HepG2 (cell line): ENCODE results near the gene CIBAR2. TPM values are rescaled to one million over a fixed set of nuclear protein-coding genes. Genes with fewer than 3 reads are reported as not detected.
A peak's percentile ranks its signal among the peaks of the same experiment; 100 is the strongest.

Experiments used
- CREM ChIP-seq, 2 experiments: sonication (generic) in 1 of 2; formaldehyde crosslinking in 1 of 2; IDR thresholded peaks; 2 replicates each; pipeline versions ENCODE4 v1.4.0 to v1.6.1; 2016 to 2020; ENCODE audit warnings: antibody characterized with exemption in 1 of 2, mild to moderate bottlenecking in 1 of 2, missing genetic modification reagents in 1 of 2
- DPF2 ChIP-seq: sonication (generic); formaldehyde crosslinking; IDR thresholded peaks from 2 replicates; pipeline ENCODE4 v1.4.0; 2020; ENCODE audit warnings: mild to moderate bottlenecking, low read depth, missing genetic modification reagents, borderline replicate concordance
- KDM4B ChIP-seq: sonication (generic); formaldehyde crosslinking; IDR thresholded peaks from 2 replicates; pipeline ENCODE4 v1.4.0; 2020; ENCODE audit warnings: missing genetic modification reagents
- MTA1 ChIP-seq: sonication (generic); formaldehyde crosslinking; IDR thresholded peaks from 2 replicates; pipeline ENCODE4 v1.4.0; 2020; ENCODE audit warnings: missing genetic modification reagents, mild to moderate bottlenecking, borderline replicate concordance
- MYNN ChIP-seq: sonication (generic); formaldehyde crosslinking; IDR thresholded peaks from 2 replicates; pipeline ENCODE4 v1.4.0; 2020; ENCODE audit warnings: mild to moderate bottlenecking, low read depth, missing genetic modification reagents
- NFIC ChIP-seq: IDR thresholded peaks from 2 replicates; pipeline ENCODE4 v1.6.1; 2012; ENCODE audit warnings: mild to moderate bottlenecking, low read length, inconsistent platforms
- NFYB ChIP-seq: sonication (generic); formaldehyde crosslinking; IDR thresholded peaks from 2 replicates; pipeline ENCODE4 v1.4.0; 2020; ENCODE audit warnings: missing genetic modification reagents
- RBM39 ChIP-seq: fragments of 200-400 bp; formaldehyde crosslinking; IDR thresholded peaks from one replicate; pipeline ENCODE4 v1.6.1; 2018; ENCODE audit warnings: antibody characterized with exemption, mild to moderate bottlenecking, low read depth, low read length; ENCODE audit not compliant: poor library complexity, severe bottlenecking
- TCF7 ChIP-seq: sonication (generic); IDR thresholded peaks from 2 replicates; pipeline ENCODE4 v1.6.1; 2016; ENCODE audit warnings: antibody characterized with exemption, low read depth
- TSC22D2 ChIP-seq: sonication (generic); formaldehyde crosslinking; IDR thresholded peaks from 2 replicates; pipeline ENCODE4 v1.5.1; 2020; ENCODE audit warnings: missing genetic modification reagents, mild to moderate bottlenecking, borderline replicate concordance
- ZNF138 ChIP-seq: sonication (generic); formaldehyde crosslinking; IDR thresholded peaks from 2 replicates; pipeline ENCODE4 v1.5.0; 2020; ENCODE audit warnings: mild to moderate bottlenecking, low read depth, missing genetic modification reagents
- ZNF30 ChIP-seq: sonication (generic); formaldehyde crosslinking; IDR thresholded peaks from 2 replicates; pipeline ENCODE4 v1.5.0; 2020; ENCODE audit warnings: mild to moderate bottlenecking, missing genetic modification reagents
- ZNF326 ChIP-seq: sonication (generic); formaldehyde crosslinking; IDR thresholded peaks from 2 replicates; pipeline ENCODE4 v1.4.0; 2020; ENCODE audit warnings: missing genetic modification reagents, borderline replicate concordance
- ZNF530 ChIP-seq: sonication (generic); formaldehyde crosslinking; IDR thresholded peaks from 2 replicates; pipeline ENCODE4 v1.5.0; 2020; ENCODE audit warnings: low read depth, mild to moderate bottlenecking, missing genetic modification reagents
- ZNF549 ChIP-seq: sonication (generic); formaldehyde crosslinking; IDR thresholded peaks from 2 replicates; pipeline ENCODE4 v1.5.0; 2020; ENCODE audit warnings: missing genetic modification reagents
- ZNF577 ChIP-seq: sonication (generic); formaldehyde crosslinking; IDR thresholded peaks from 2 replicates; pipeline ENCODE4 v1.4.0; 2020; ENCODE audit warnings: mild to moderate bottlenecking, low read depth, missing genetic modification reagents, borderline replicate concordance
- ZNF790 ChIP-seq: sonication (generic); formaldehyde crosslinking; IDR thresholded peaks from 2 replicates; pipeline ENCODE4 v1.8.0; 2022; ENCODE audit warnings: missing genetic modification reagents, mild to moderate bottlenecking, borderline replicate concordance
- polyA plus RNA-seq, 8 experiments: library from polyadenylated mRNA; depleted of rRNA in 3 of 8; stranded (reverse) in 7 of 8; unstranded in 1 of 8; fragments of >200 nt; fragmentation: Illumina TruSeq in 4 of 8; extraction: Trizol in 4 of 8; gene quantifications; 2 replicates each; pipeline versions ENCODE4 v1.2.1 to v1.2.3, GENCODE V29; 2011 to 2016; ENCODE audit warnings: low read depth in 4 of 8, missing spikeins in 1 of 8, mixed read lengths in 1 of 8; ENCODE audit not compliant: insufficient read depth in 1 of 8
- total RNA-seq, 5 experiments: library from RNA; depleted of rRNA; stranded (reverse); fragments of >200 nt; fragmentation: Illumina TruSeq; extraction: Trizol; gene quantifications; 2 replicates each; pipeline ENCODE4 v1.2.3, GENCODE V29; 2016; ENCODE audit warnings: low read depth in 1 of 5
- TF ChIP-seq, protein P1 (sequence below): sonication (generic); IDR thresholded peaks from 2 replicates; pipeline ENCODE4 v1.6.1; 2016; ENCODE audit warnings: low read depth, borderline replicate concordance
- TF ChIP-seq, protein P2 (sequence below): sonication (generic); formaldehyde crosslinking; conservative IDR thresholded peaks from 2 replicates; pipeline ENCODE4 v1.8.0; 2022; ENCODE audit warnings: mild to moderate bottlenecking, moderate library complexity, missing genetic modification reagents
- TF ChIP-seq, protein P3 (sequence below): sonication (generic); formaldehyde crosslinking; IDR thresholded peaks from 2 replicates; pipeline ENCODE4 v1.4.0; 2020; ENCODE audit warnings: missing genetic modification reagents; ENCODE audit errors: not compliant biosample characterization
- TF ChIP-seq, protein P4 (sequence below): sonication (generic); formaldehyde crosslinking; IDR thresholded peaks from 2 replicates; pipeline ENCODE4 v1.5.1; 2020; ENCODE audit warnings: mild to moderate bottlenecking, missing genetic modification reagents, borderline replicate concordance
- TF ChIP-seq, protein P5 (sequence below): IDR thresholded peaks from 2 replicates; pipeline ENCODE4 v1.6.1; 2016; ENCODE audit warnings: mild to moderate bottlenecking

Gene CIBAR2
- total and polyA plus RNA-seq, 2 of the 13 experiments (the other 11 are each of a cell fraction or from before 2014, with no cell fraction given): not detected

DNA sequence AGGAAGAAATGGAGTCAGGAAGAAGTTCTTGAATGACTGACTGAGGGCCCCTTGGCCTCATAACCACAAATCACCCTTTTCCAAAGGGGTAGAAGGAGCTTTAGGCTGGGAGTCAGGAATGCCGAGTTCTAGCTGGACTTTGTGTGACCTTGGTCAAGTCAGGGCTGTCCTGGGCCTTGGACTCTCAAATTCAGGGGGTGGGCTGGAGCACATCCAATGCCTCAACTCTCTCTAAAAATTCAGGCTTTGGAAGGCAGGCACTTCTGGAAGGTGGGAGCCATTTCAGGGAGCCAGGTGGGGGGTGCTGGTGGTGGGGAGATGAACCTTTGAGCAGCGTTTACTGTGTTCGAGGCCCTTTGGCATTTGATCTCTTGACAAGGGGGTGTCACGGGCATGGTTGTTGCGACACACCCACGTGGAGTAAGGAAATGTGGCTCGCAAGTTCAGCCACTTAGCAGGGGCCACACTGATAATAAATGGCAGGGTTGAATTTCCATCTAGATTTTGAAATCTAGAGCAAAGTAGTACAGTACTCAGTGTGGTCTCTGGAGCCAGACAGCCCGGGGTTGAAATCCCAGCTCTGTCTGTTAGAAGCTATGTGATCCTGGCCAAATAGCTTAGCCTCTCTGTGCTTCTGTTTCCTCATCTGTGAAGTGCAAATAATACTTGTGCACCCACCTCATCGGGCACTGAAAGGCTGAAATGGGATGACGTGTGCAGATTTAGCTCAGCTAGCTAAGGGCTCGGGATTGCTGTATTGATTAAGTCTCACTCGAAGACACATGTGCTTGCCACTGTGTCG is 47.1 kb upstream of the CIBAR2 start (continued):
- TF ChIP-seq, protein P1, sequence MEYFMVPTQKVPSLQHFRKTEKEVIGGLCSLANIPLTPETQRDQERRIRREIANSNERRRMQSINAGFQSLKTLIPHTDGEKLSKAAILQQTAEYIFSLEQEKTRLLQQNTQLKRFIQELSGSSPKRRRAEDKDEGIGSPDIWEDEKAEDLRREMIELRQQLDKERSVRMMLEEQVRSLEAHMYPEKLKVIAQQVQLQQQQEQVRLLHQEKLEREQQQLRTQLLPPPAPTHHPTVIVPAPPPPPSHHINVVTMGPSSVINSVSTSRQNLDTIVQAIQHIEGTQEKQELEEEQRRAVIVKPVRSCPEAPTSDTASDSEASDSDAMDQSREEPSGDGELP: 0 out of 2 replicates have a peak, but pooled peaks have one; percentile 6
- TF ChIP-seq MYNN (CRISPR knock-in tag) (no peak), ZNF577 (no peak), ZNF30 (CRISPR knock-in tag) (peak; percentile 56; the same call in 1 of the 2 replicates), ZNF138 (0 out of 2 replicates have a peak, but pooled peaks have one; percentile 30), KDM4B (CRISPR knock-in tag) (no peak; the same call in 1 of the 2 replicates), CREM (IDR thresholded peaks at IDR 0.05) (peak; percentile 59; the same call in 1 of the 2 replicates), CREM (CRISPR knock-in tag; IDR thresholded peaks at IDR 0.05) (no peak), MTA1 (CRISPR knock-in tag) (peak; percentile 84), TSC22D2 (CRISPR knock-in tag) (peak; percentile 18; the same call in 1 of the 2 replicates), ZNF790 (CRISPR knock-in tag) (no peak; the same call in 1 of the 2 replicates), RBM39 (no peak), TCF7 (peak; percentile 73; the same call in 1 of the 2 replicates), ZNF530 (no peak), NFIC (no peak), ZNF549 (CRISPR knock-in tag) (0 out of 2 replicates have a peak, but pooled peaks have one; percentile 51), ZNF326 (CRISPR knock-in tag) (no peak), NFYB (CRISPR knock-in tag) (no peak; the same call in 1 of the 2 replicates), DPF2 (no peak; the same call in 1 of the 2 replicates)
- TF ChIP-seq, protein P2, sequence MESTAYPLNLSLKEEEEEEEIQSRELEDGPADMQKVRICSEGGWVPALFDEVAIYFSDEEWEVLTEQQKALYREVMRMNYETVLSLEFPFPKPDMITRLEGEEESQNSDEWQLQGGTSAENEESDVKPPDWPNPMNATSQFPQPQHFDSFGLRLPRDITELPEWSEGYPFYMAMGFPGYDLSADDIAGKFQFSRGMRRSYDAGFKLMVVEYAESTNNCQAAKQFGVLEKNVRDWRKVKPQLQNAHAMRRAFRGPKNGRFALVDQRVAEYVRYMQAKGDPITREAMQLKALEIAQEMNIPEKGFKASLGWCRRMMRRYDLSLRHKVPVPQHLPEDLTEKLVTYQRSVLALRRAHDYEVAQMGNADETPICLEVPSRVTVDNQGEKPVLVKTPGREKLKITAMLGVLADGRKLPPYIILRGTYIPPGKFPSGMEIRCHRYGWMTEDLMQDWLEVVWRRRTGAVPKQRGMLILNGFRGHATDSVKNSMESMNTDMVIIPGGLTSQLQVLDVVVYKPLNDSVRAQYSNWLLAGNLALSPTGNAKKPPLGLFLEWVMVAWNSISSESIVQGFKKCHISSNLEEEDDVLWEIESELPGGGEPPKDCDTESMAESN: no peak
- TF ChIP-seq, protein P3, sequence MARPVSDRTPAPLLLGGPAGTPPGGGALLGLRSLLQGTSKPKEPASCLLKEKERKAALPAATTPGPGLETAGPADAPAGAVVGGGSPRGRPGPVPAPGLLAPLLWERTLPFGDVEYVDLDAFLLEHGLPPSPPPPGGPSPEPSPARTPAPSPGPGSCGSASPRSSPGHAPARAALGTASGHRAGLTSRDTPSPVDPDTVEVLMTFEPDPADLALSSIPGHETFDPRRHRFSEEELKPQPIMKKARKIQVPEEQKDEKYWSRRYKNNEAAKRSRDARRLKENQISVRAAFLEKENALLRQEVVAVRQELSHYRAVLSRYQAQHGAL: no peak
- TF ChIP-seq, protein P4, sequence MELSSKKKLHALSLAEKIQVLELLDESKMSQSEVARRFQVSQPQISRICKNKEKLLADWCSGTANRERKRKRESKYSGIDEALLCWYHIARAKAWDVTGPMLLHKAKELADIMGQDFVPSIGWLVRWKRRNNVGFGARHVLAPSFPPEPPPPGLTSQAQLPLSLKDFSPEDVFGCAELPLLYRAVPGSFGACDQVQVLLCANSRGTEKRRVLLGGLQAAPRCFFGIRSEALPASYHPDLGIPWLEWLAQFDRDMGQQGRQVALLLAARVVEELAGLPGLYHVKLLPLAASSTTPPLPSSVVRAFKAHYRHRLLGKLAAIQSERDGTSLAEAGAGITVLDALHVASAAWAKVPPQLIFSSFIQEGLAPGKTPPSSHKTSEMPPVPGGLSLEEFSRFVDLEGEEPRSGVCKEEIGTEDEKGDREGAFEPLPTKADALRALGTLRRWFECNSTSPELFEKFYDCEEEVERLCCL: no peak
- TF ChIP-seq, protein P5, sequence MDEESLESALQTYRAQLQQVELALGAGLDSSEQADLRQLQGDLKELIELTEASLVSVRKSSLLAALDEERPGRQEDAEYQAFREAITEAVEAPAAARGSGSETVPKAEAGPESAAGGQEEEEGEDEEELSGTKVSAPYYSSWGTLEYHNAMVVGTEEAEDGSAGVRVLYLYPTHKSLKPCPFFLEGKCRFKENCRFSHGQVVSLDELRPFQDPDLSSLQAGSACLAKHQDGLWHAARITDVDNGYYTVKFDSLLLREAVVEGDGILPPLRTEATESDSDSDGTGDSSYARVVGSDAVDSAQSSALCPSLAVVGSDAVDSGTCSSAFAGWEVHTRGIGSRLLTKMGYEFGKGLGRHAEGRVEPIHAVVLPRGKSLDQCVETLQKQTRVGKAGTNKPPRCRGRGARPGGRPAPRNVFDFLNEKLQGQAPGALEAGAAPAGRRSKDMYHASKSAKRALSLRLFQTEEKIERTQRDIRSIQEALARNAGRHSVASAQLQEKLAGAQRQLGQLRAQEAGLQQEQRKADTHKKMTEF (CRISPR knock-in tag): no peak
